Testis (tissue), 2 donors: ENCODE measurements around the gene CPNE4.

Experiments
- CTCF ChIP-seq, 3 experiments: fragments of 450-650 bp in 2 of 3; fragments of 200-600 bp in 1 of 3; sonication (generic) in 1 of 3; IDR thresholded peaks; one replicate each; pipeline ENCODE4 v1.5.1; 2016 to 2019; ENCODE audit warnings: antibody characterized with exemption in 3 of 3, mild to moderate bottlenecking in 2 of 3, moderate library complexity in 1 of 3
- POLR2A ChIP-seq: fragments of 450-650 bp; IDR thresholded peaks from one replicate; pipeline ENCODE4 v1.6.1; 2017; ENCODE audit warnings: antibody characterized with exemption, mild to moderate bottlenecking, moderate library complexity

DNA sequence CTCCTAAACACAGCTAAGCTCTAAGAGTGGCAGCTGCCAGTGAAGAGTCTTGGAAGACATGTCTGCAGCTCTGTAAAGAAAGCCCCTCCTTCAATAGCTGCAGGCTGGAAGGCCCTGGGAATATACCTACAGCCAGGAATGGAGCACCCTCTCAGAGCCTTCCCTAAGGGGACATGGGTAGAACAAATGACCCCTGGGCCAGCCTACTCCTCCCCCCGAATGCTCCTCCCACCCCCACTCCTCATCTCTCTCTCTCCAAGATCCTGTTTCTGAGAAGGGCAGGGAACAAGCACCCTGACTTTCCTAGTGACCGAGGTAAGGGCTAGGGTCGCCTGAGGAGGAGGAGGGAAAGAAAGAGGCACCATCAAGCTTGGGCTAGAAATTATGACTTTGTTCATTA lies 20.7 kb downstream of the CPNE4 start:
- no peak for TF ChIP-seq CTCF (IDR thresholded peaks at IDR 0.05)
- no peak for TF ChIP-seq POLR2A
